Measurements from ENCODE around the gene MED6.

The MED6 gene

GRCh38 chr14:70600382-70601157 is at the start of gene MED6:
Gene MED6, minus strand, starts transcription at chr14:70600655. Its CDS starts 18 bp downstream, at chr14:70600637.
- DNase-seq, result peak; percentile 56

- DNase-seq, result no peak
These were observed 49.3 kb upstream of the MED6 start for GRCh38 chr14:70649803-70650202.

GRCh38 chr14:70648346-70648745 is 47.9 kb upstream of the MED6 start:
- DNase-seq, result no peak

- no peak for DNase-seq
These were observed 46.2 kb upstream of the MED6 start for GRCh38 chr14:70646705-70647104.

- DNase-seq, result no peak
These were observed 45.4 kb upstream of the MED6 start for GRCh38 chr14:70645892-70646291.

- DNase-seq, result no peak
These were observed 43.5 kb upstream of the MED6 start for GRCh38 chr14:70643967-70644366.

- peak; percentile 1 for DNase-seq
These were observed 42.1 kb upstream of the MED6 start for GRCh38 chr14:70642303-70643235.

GRCh38 chr14:70641548-70642302 is 41.3 kb upstream of the MED6 start, which contains the start of gene TTC9:
Gene TTC9, plus strand, starts transcription at chr14:70641916. Its CDS starts 214 bp downstream, at chr14:70642130.
- no peak for DNase-seq

GRCh38 chr14:70640938-70641547 is 40.6 kb upstream of the MED6 start:
- DNase-seq, result peak; percentile 5

GRCh38 chr14:70638416-70638815 is 38.0 kb upstream of the MED6 start:
- DNase-seq, result no peak

GRCh38 chr14:70635971-70636595 is 35.6 kb upstream of the MED6 start:
- no peak for DNase-seq

- no peak for DNase-seq
These were observed 31.5 kb upstream of the MED6 start for GRCh38 chr14:70631948-70632347.

- DNase-seq, result no peak
These were observed 24.5 kb upstream of the MED6 start for GRCh38 chr14:70624972-70625371.

GRCh38 chr14:70622111-70622712 is 21.8 kb upstream of the MED6 start:
- peak; percentile 7 for DNase-seq

- DNase-seq, result no peak
These were observed 19.3 kb upstream of the MED6 start for GRCh38 chr14:70619708-70620107.

- DNase-seq, result no peak
These were observed 17.9 kb upstream of the MED6 start for GRCh38 chr14:70618314-70618713.

GRCh38 chr14:70616646-70617045 is 16.2 kb upstream of the MED6 start:
- DNase-seq, result no peak

- DNase-seq, result no peak
These were observed 10.8 kb upstream of the MED6 start for GRCh38 chr14:70611216-70611615.

- no peak for DNase-seq
These were observed 1.8 kb upstream of the MED6 start for GRCh38 chr14:70602254-70602653.

GRCh38 chr14:70601162-70601561 is 707 bp upstream of the MED6 start:
- no peak for DNase-seq

- DNase-seq, result no peak
These were observed 1.1 kb downstream of the MED6 start for GRCh38 chr14:70599345-70599744.

- no peak for DNase-seq
These were observed 2.7 kb downstream of the MED6 start for GRCh38 chr14:70597731-70598130.

All from NCI-H1436 treated with DMSO at 0.1 percent for 48 hours (cell line).